K562 (cell line): ENCODE measurements around the gene PIEZO2. TPM values are rescaled to one million over a fixed set of nuclear protein-coding genes. Genes with fewer than 3 reads are reported as not detected.

ENCODE experiments used
- ATAC-seq: fragments of 200-7000 bp; cut with Tn5 transposase; 3 replicates; pipeline ENCODE4 v1.9.1; 2020; ENCODE audit warnings: moderate library complexity
- BruUV-seq: library from RNA; stranded (reverse); fragments of 400-500 nt; replicated peaks from 2 replicates; lab custom pipeline; 2021; lab: Mats Ljungman, UMichigan
- CTCF ChIA-PET: fragments of 300-600 bp; formaldehyde crosslinking; extraction: SDS; loops from one replicate; lab custom pipeline; 2021; ENCODE audit warnings: low intra/inter-chr PET ratio; lab: Yijun Ruan, JAX
- POLR2A ChIA-PET: fragments of 300-600, 350-650 bp; sonication (Branson Sonifier 250); formaldehyde crosslinking; extraction: SDS; loops from one replicate; lab custom pipeline; 2021; ENCODE audit warnings: antibody characterized with exemption, inconsistent platforms; lab: Yijun Ruan, JAX
- DNase-seq, 4 experiments: peaks; one replicate each; pipeline versions ENCODE4 v3.0.0 to v3.0.0-alpha.2; 2011 to 2018; ENCODE audit warnings: low spot score in 3 of 4, mixed read lengths in 3 of 4; ENCODE audit errors: extremely low read depth in 1 of 4
- FAIRE-seq: peaks from 2 replicates; lab custom pipeline; 2011; peaks lifted over from hg19 to GRCh38; lab: Jason Lieb, UNC
- H2AFZ ChIP-seq: 2 replicates; pipeline ENCODE4 v1.6.0; 2011; ENCODE audit warnings: low read depth, low read length, control low read depth, inconsistent platforms
- H3K27ac ChIP-seq: fragments of 200-600 bp; 3 replicates; pipeline ENCODE4 v1.8.0; 2011; ENCODE audit warnings: low read depth, mild to moderate bottlenecking, control low read depth, inconsistent platforms, low read length, moderate library complexity, mixed read lengths; ENCODE audit errors: extremely low read depth
- H3K27me3 ChIP-seq, 2 experiments: fragments of 300-600 bp in 1 of 2; 2 replicates in 1 of 2; 3 replicates in 1 of 2; pipeline versions ENCODE4 v1.6.0 to v1.8.0; 2011; ENCODE audit warnings: inconsistent platforms in 2 of 2, low read length in 2 of 2, mild to moderate bottlenecking in 1 of 2, mixed read lengths in 1 of 2, moderate library complexity in 1 of 2; ENCODE audit not compliant: control insufficient read depth in 2 of 2, insufficient read depth in 2 of 2
- H3K36me3 ChIP-seq: fragments of 300-600 bp; 3 replicates; pipeline ENCODE4 v1.8.0; 2011; ENCODE audit warnings: mild to moderate bottlenecking, low read length, inconsistent platforms; ENCODE audit not compliant: control insufficient read depth, insufficient read depth
- H3K4me1 ChIP-seq, 2 experiments: fragments of 200-600 bp in 1 of 2; replicated peaks in 1 of 2; 2 replicates in 1 of 2; 3 replicates in 1 of 2; pipeline versions ENCODE4 v1.5.1 to v1.8.0; 2011; ENCODE audit warnings: inconsistent platforms in 2 of 2, low read length in 2 of 2, mild to moderate bottlenecking in 1 of 2, mixed read lengths in 1 of 2, moderate library complexity in 1 of 2; ENCODE audit not compliant: control insufficient read depth in 2 of 2, insufficient read depth in 2 of 2
- H3K4me2 ChIP-seq: 2 replicates; pipeline ENCODE4 v1.6.1; 2011; ENCODE audit warnings: low read length, control low read depth, inconsistent platforms, mixed read lengths; ENCODE audit not compliant: insufficient read depth
- H3K4me3 ChIP-seq: fragments of 200-600 bp; sonication (generic), shearing (Covaris generic); 2 replicates; pipeline ENCODE4 v1.5.1; 2016; ENCODE audit warnings: control low read depth, inconsistent platforms
- H3K79me2 ChIP-seq: fragments of 200-600 bp; 3 replicates; pipeline ENCODE4 v1.8.0; 2011; ENCODE audit warnings: low read length, inconsistent platforms; ENCODE audit not compliant: control insufficient read depth, insufficient read depth
- H3K9ac ChIP-seq, 2 experiments: 2 replicates each; pipeline versions ENCODE4 v1.6.0 to v1.6.1; 2011; ENCODE audit warnings: low read depth in 2 of 2, low read length in 2 of 2, control low read depth in 1 of 2, inconsistent platforms in 1 of 2, mild to moderate bottlenecking in 1 of 2, mixed read lengths in 1 of 2; ENCODE audit not compliant: insufficient read depth in 1 of 2
- H3K9me1 ChIP-seq: one replicate; pipeline ENCODE4 v1.6.0; 2011; ENCODE audit warnings: inconsistent platforms, mild to moderate bottlenecking, low read length, moderate library complexity; ENCODE audit not compliant: control insufficient read depth, insufficient read depth
- H3K9me3 ChIP-seq: replicated peaks from 2 replicates; pipeline ENCODE4 v1.5.1; 2011; ENCODE audit warnings: low read depth, low read length, inconsistent platforms; ENCODE audit not compliant: control insufficient read depth, insufficient read depth
- H4K20me1 ChIP-seq: replicated peaks from 2 replicates; pipeline ENCODE4 v1.6.1; 2011; ENCODE audit warnings: low read length, inconsistent platforms, mixed read lengths; ENCODE audit not compliant: control insufficient read depth, insufficient read depth
- KAT8 ChIP-seq: fragments of 450-650 bp; IDR thresholded peaks from 2 replicates; pipeline ENCODE4 v1.6.1; 2016; ENCODE audit warnings: low read depth, mild to moderate bottlenecking
- NFE2 ChIP-seq: IDR thresholded peaks from 2 replicates; pipeline ENCODE4 v1.6.1; 2014; ENCODE audit warnings: antibody characterized with exemption, low read depth
- WGBS: fragments of 100-300 bp; shearing (Covaris generic); methylation state at CpG from one replicate; pipeline ENCODE4 v1.1.6; 2016; ENCODE audit warnings: low coverage, mixed read lengths; ENCODE audit not compliant: insufficient coverage; ENCODE audit errors: missing lambda C conversion rate; 5-methylcytosine and 5-hydroxymethylcytosine counted together
- in situ Hi-C: fragments of 300-500 bp; cut with MboI; formaldehyde crosslinking; loops from 4 replicates; pipeline ENCODE4 v1.15.0; 2018; ENCODE audit warnings: inconsistent platforms, mixed read lengths
- intact Hi-C: fragments of 100-400 bp; cut with micrococcal nuclease; formaldehyde crosslinking; loops from 2 replicates; pipeline ENCODE4 v1.14.2; 2022
- polyA plus RNA-seq, 8 experiments: library from polyadenylated mRNA; depleted of rRNA in 4 of 8; stranded (reverse) in 5 of 8; unstranded in 3 of 8; fragments of >200 nt; fragmentation: Nextera tagmentation in 2 of 8; fragmentation: Illumina TruSeq in 1 of 8; extraction: Ambion mirVana in 2 of 8; extraction: Trizol in 1 of 8; gene quantifications; 2 replicates each; pipeline versions ENCODE4 v1.2.1 to v1.2.3, GENCODE V29; 2011 to 2014; ENCODE audit warnings: inconsistent platforms in 1 of 8, missing spikeins in 1 of 8
- total RNA-seq, 7 experiments: library from RNA; depleted of rRNA in 6 of 7; stranded (reverse); fragments of >200 nt in 6 of 7; fragmentation: Illumina TruSeq in 2 of 7; extraction: Trizol in 2 of 7; gene quantifications; 2 replicates each; pipeline versions ENCODE4 v1.2.1 to v1.2.3, GENCODE V29; 2011 to 2021; ENCODE audit warnings: low replicate concordance in 1 of 7
- TF ChIP-seq, protein P1 (sequence below): sonication (generic); formaldehyde crosslinking; IDR thresholded peaks from 2 replicates; pipeline ENCODE4 v1.8.0; 2023; ENCODE audit warnings: missing genetic modification reagents, mild to moderate bottlenecking, borderline replicate concordance

The PIEZO2 gene
- total and polyA plus RNA-seq, 9 of the 15 experiments (the other 6 are each of a cell fraction or from before 2014, with no cell fraction given): 0.54 to 4.1 (median 2.0) TPM

- 2% methylated on average over 9 of the region's 10 CpGs for WGBS
- Histone ChIP-seq H3K36me3 (no peaks in the 10 kb centered on the region), H3K9ac (no peak overlapping the region), H4K20me1 (no peaks in the 10 kb centered on the region), H3K4me1 (no peaks in the 10 kb centered on the region), H3K9me1 (no peaks in the 10 kb centered on the region), H3K79me2 (no peaks in the 10 kb centered on the region), H3K27ac (no peak overlapping the region), H2AFZ (no peak overlapping the region), H3K4me2 (no peak overlapping the region), H3K9me3 (no peaks in the 10 kb centered on the region), H3K4me3 (no peak overlapping the region), H3K27me3 (no peaks in the 10 kb centered on the region; a peak in 1 of 5 replicates)
- DNase-seq (no peak), ATAC-seq (no peak), FAIRE-seq (no peak)
- no peak for TF ChIP-seq KAT8
- TF ChIP-seq, protein P1, sequence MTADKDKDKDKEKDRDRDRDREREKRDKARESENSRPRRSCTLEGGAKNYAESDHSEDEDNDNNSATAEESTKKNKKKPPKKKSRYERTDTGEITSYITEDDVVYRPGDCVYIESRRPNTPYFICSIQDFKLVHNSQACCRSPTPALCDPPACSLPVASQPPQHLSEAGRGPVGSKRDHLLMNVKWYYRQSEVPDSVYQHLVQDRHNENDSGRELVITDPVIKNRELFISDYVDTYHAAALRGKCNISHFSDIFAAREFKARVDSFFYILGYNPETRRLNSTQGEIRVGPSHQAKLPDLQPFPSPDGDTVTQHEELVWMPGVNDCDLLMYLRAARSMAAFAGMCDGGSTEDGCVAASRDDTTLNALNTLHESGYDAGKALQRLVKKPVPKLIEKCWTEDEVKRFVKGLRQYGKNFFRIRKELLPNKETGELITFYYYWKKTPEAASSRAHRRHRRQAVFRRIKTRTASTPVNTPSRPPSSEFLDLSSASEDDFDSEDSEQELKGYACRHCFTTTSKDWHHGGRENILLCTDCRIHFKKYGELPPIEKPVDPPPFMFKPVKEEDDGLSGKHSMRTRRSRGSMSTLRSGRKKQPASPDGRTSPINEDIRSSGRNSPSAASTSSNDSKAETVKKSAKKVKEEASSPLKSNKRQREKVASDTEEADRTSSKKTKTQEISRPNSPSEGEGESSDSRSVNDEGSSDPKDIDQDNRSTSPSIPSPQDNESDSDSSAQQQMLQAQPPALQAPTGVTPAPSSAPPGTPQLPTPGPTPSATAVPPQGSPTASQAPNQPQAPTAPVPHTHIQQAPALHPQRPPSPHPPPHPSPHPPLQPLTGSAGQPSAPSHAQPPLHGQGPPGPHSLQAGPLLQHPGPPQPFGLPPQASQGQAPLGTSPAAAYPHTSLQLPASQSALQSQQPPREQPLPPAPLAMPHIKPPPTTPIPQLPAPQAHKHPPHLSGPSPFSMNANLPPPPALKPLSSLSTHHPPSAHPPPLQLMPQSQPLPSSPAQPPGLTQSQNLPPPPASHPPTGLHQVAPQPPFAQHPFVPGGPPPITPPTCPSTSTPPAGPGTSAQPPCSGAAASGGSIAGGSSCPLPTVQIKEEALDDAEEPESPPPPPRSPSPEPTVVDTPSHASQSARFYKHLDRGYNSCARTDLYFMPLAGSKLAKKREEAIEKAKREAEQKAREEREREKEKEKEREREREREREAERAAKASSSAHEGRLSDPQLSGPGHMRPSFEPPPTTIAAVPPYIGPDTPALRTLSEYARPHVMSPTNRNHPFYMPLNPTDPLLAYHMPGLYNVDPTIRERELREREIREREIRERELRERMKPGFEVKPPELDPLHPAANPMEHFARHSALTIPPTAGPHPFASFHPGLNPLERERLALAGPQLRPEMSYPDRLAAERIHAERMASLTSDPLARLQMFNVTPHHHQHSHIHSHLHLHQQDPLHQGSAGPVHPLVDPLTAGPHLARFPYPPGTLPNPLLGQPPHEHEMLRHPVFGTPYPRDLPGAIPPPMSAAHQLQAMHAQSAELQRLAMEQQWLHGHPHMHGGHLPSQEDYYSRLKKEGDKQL (CRISPR knock-in tag): no peak
- TF ChIP-seq NFE2: 0 out of 2 replicates have a peak, but pooled peaks have one; percentile 7
- intact Hi-C loops: no loop called here
- in situ Hi-C loops: no loop called here
- ChIA-PET CTCF (no interaction called here), POLR2A (interaction anchor here (0.6 to 0.8 kb wide), 2 partner anchors 48 to 100 kb away, joined by 3 to 4 read pairs; no protein-coding TSS in a partner anchor)
- no TSS peak for BruUV-seq
Measured at GRCh38 chr18:10973567-10974203, 175.7 kb downstream of the PIEZO2 start.
